Stomach (tissue), 9 donors: ENCODE measurements around the gene STEAP4. TPM values are rescaled to one million over a fixed set of nuclear protein-coding genes. Genes with fewer than 3 reads are reported as not detected.
"Not testable (repeated sequence)": the region's sequence is repeated elsewhere in the genome, so short reads cannot be mapped to it uniquely, and the experiment has no call there.

ENCODE experiments used
- DNase-seq, 2 donors: peaks; one replicate each; pipeline versions ENCODE4 v3.0.0 to v3.0.0-alpha.2; 2013 to 2019
- H3K27ac ChIP-seq, 5 donors: fragments of 200-600 bp in 4 of 5; sonication (generic) in 4 of 5; one replicate each; pipeline ENCODE4 v1.5.1; 2013 to 2019; ENCODE audit warnings: mild to moderate bottlenecking in 1 of 5, moderate library complexity in 1 of 5
- H3K27me3 ChIP-seq, 3 donors: fragments of 200-600 bp; sonication (generic); one replicate each; pipeline ENCODE4 v1.5.1; 2017 to 2019; ENCODE audit warnings: mixed run types in 1 of 3
- H3K36me3 ChIP-seq, 4 donors: fragments of 200-600 bp; sonication (generic); 1 replicate in 3 of 4; 2 replicates in 1 of 4; pipeline ENCODE4 v1.5.1; 2016 to 2019
- H3K4me1 ChIP-seq, 4 donors: fragments of 200-600 bp; sonication (generic); one replicate each; pipeline ENCODE4 v1.5.1; 2016 to 2019
- H3K4me3 ChIP-seq, 4 donors: fragments of 200-600 bp; sonication (generic) in 3 of 4; one replicate each; pipeline ENCODE4 v1.5.1; 2016 to 2019; ENCODE audit warnings: mild to moderate bottlenecking in 1 of 4
- H3K9me3 ChIP-seq, 4 donors: fragments of 200-600 bp; sonication (generic); one replicate each; pipeline ENCODE4 v1.5.1; 2016 to 2019
- EP300 ChIP-seq: sonication (generic); formaldehyde crosslinking; IDR thresholded peaks from one replicate; pipeline ENCODE4 v1.6.1; 2017; ENCODE audit warnings: antibody characterized with exemption
- POLR2A ChIP-seq, 4 donors: fragments of 450-650 bp; IDR thresholded peaks; one replicate each; pipeline ENCODE4 v1.6.1; 2016; ENCODE audit warnings: antibody characterized with exemption in 4 of 4, control low read depth in 2 of 4, mild to moderate bottlenecking in 1 of 4, moderate library complexity in 1 of 4
- POLR2AphosphoS5 ChIP-seq, 3 donors: sonication (generic); formaldehyde crosslinking; IDR thresholded peaks; one replicate each; pipeline ENCODE4 v1.6.1; 2016; ENCODE audit warnings: antibody characterized with exemption in 3 of 3
- WGBS, 5 donors: extraction: QIAGEN DNeasy Blood & Tissue Kit in 3 of 5; methylation state at CpG; one replicate each; pipeline versions ENCODE4 v1.1.5 to v1.1.7; 2013 to 2018; 5-methylcytosine and 5-hydroxymethylcytosine counted together
- intact Hi-C: fragments of 100-400 bp; cut with DNase I; formaldehyde crosslinking; loops from one replicate; pipeline ENCODE4 v1.15.1; 2023; ENCODE audit warnings: low total_unique reads
- polyA plus RNA-seq, 3 donors: library from polyadenylated mRNA; stranded (reverse); fragments of 200-250 nt; gene quantifications; one replicate each; pipeline ENCODE4 v1.2.3, GENCODE V29; 2013
- total RNA-seq, 5 donors: library from RNA; depleted of rRNA; stranded (reverse); fragments of >200 nt; gene quantifications; one replicate each; pipeline versions ENCODE4 v1.1.0 to v1.2.3, GENCODE V29; 2014 to 2016
- TF ChIP-seq, protein P1 (sequence below), 7 experiments: fragments of 450-650 bp in 4 of 7; fragments of 200-600 bp in 3 of 7; sonication (generic) in 3 of 7; IDR thresholded peaks; one replicate each; pipeline ENCODE4 v1.5.1; 2016 to 2019; ENCODE audit warnings: antibody characterized with exemption in 7 of 7, control low read depth in 2 of 7, mild to moderate bottlenecking in 1 of 7
- donor health status: healthy with polysubstance abuse.
- donor health status: Bipolar disorder and iron deficiency.
- donor health status: healthy.

STEAP4 gene
- total and polyA plus RNA-seq, 8 donors, result 1.5 to 14.5 (median 2.4) TPM

DNA sequence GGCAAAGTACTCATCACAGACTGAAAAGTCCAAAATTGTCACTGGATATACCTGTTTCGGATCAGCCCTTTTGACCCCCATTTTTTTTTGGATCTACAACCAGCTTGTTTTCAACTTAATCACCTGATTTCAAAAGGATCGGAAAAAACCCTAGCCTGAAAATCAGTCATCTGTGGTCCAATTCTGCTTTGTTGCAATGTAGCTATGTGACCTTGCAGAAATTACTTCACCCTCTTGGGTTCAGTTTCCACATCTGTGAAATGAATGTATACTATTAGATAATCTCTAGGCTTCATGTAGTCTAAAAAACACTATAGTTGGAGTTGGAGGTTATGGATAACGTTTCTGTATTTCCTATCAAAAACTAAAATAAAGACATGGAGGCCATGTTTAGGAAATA, 37.1 kb downstream of the STEAP4 start:
- WGBS, 5 donors, result 79 to 93% (median 91%) methylated on average over 3 of the region's 3 CpGs
- no peak overlapping the region for H3K27ac ChIP-seq
- H3K36me3 ChIP-seq, result no peaks in the 10 kb centered on the region
- no peaks in the 10 kb centered on the region for H3K9me3 ChIP-seq
- intact Hi-C loops, result no loop called here
- H3K4me1 ChIP-seq, result no peaks in the 10 kb centered on the region
- no peak overlapping the region for H3K4me3 ChIP-seq
- TF ChIP-seq, protein P1, sequence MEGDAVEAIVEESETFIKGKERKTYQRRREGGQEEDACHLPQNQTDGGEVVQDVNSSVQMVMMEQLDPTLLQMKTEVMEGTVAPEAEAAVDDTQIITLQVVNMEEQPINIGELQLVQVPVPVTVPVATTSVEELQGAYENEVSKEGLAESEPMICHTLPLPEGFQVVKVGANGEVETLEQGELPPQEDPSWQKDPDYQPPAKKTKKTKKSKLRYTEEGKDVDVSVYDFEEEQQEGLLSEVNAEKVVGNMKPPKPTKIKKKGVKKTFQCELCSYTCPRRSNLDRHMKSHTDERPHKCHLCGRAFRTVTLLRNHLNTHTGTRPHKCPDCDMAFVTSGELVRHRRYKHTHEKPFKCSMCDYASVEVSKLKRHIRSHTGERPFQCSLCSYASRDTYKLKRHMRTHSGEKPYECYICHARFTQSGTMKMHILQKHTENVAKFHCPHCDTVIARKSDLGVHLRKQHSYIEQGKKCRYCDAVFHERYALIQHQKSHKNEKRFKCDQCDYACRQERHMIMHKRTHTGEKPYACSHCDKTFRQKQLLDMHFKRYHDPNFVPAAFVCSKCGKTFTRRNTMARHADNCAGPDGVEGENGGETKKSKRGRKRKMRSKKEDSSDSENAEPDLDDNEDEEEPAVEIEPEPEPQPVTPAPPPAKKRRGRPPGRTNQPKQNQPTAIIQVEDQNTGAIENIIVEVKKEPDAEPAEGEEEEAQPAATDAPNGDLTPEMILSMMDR (IDR thresholded peaks at IDR 0.05), result no peak
- no peak for TF ChIP-seq POLR2A (IDR thresholded peaks at IDR 0.05)
- TF ChIP-seq POLR2AphosphoS5 (IDR thresholded peaks at IDR 0.05), result no peak
- no peak for TF ChIP-seq EP300
- no peak for DNase-seq
- H3K27me3 ChIP-seq, result no peaks in the 10 kb centered on the region

DNA sequence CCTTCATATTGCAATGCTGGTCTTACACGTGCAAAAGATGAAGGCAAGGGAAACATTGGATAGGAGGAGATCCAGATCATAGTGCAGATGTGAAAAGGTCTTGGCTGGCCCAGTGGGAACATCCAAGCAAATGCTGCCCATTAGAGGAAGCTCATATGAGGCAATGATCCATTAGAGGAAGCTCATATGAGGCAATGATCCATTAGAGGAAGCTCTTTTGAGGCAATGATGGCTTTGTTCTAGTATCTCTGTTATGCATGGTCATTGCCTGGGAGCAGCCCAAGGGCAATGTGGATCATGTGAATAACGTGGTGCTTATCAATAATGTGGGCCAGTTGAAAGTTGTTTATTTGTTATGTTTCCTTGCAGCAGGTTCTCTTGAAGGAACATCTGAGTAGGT, 37.8 kb downstream of the STEAP4 start:
- Histone ChIP-seq H3K27me3 (no peaks in the 10 kb centered on the region), H3K4me1 (no peaks in the 10 kb centered on the region), H3K27ac (no peak overlapping the region), H3K36me3 (no peaks in the 10 kb centered on the region), H3K4me3 (no peak overlapping the region), H3K9me3 (no peaks in the 10 kb centered on the region)
- WGBS, 5 donors, result 38 to 64% (median 51%) methylated on average over 2 of the region's 2 CpGs
- DNase-seq, result no peak
- TF ChIP-seq EP300 (no peak), POLR2A (IDR thresholded peaks at IDR 0.05) (no peak), POLR2AphosphoS5 (IDR thresholded peaks at IDR 0.05) (no peak)
- TF ChIP-seq, protein P1 (IDR thresholded peaks at IDR 0.05), result no peak
- intact Hi-C loops, result no loop called here

DNA sequence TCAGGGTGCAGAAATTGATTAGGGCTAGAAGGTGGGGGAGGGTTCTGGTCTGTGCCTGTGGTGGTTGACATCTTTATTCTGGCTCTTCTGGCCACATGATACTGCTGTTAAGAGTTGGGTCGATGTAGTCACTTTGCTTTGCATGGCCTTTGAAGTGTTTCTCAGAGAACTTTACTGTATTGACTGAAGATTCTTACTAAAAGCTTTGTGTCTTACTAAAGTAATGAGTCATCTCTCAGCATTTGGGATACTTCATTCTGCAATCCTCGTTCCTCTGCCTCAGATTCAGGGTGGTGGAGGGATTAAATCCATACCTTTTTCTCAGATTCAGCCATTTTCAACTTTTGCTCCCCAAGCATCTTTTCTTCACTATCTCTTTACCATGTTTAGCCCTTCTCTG, 38.6 kb downstream of the STEAP4 start:
- Histone ChIP-seq H3K9me3 (no peaks in the 10 kb centered on the region), H3K27ac (no peak overlapping the region)
- 67 to 84% (median 79%) methylated on average over 2 of the region's 2 CpGs for WGBS, 5 donors

DNA sequence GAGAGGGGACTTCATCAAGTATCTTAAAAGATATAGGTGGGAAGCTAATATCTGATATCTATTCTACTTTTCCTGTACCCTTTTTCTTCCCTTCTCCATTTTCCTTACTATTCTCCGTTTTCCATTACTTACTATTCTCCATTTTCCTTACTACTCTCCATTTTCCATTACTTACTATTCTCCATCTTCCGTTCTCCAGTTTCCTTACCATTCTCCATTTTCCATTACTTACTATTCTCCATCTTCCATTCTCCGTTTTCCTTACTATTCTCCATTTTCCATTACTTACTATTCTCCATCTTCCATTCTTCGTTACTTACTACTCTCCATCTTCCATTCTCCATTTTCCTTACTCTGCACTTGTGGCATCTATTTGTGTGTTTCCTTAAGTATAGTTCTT, 39.3 kb downstream of the STEAP4 start:
- Histone ChIP-seq H3K9me3 (no peaks in the 10 kb centered on the region), H3K4me1 (no peaks in the 10 kb centered on the region), H3K4me3 (no peak overlapping the region), H3K36me3 (no peaks in the 10 kb centered on the region), H3K27ac (no peak overlapping the region), H3K27me3 (no peaks in the 10 kb centered on the region)
- 94 to 97% (median 95%) methylated on average over 4 of the region's 4 CpGs for WGBS, 5 donors
- TF ChIP-seq POLR2A (IDR thresholded peaks at IDR 0.05), result no peak
- TF ChIP-seq EP300, result no peak
- TF ChIP-seq, protein P1 (IDR thresholded peaks at IDR 0.05), result no peak
- no peak for TF ChIP-seq POLR2AphosphoS5 (IDR thresholded peaks at IDR 0.05)
- intact Hi-C loops, result no loop called here
- no peak for DNase-seq

More for the DNA sequence above, 38.6 kb downstream of the STEAP4 start:
- H3K4me3 ChIP-seq, result no peak overlapping the region
- H3K4me1 ChIP-seq, result no peaks in the 10 kb centered on the region
- intact Hi-C loops, result no loop called here
- H3K27me3 ChIP-seq, result no peaks in the 10 kb centered on the region
- H3K36me3 ChIP-seq, result no peaks in the 10 kb centered on the region
- DNase-seq, result no peak
- TF ChIP-seq POLR2A (IDR thresholded peaks at IDR 0.05) (no peak), EP300 (no peak), POLR2AphosphoS5 (IDR thresholded peaks at IDR 0.05) (no peak)
- TF ChIP-seq, protein P1 (IDR thresholded peaks at IDR 0.05), result no peak

DNA sequence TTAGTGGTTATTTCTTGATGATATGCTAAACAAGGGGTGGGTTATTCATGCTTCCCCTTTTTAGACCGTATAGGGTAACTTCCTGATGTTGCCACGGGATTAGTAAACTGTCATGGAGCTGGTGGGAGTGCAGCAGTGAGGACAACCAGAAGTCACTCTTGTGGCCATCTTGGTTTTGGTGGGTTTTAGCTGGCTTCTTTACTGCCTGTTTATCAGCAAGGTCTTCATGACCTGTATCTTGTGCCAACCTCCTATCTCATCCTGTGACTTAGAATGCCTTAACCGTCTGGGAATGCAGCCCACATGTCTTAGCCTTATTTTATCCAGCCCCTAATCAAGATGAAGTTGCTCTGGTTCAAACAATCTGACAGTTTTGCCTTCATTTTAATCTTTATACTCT, 41.7 kb downstream of the STEAP4 start:
- 65 to 70% (median 67%) methylated on average over 3 of the region's 3 CpGs for WGBS, 5 donors
- intact Hi-C loops, result not testable (repeated sequence)

More for the DNA sequence above, 41.7 kb downstream of the STEAP4 start:
- H3K27ac ChIP-seq, H3K4me1 ChIP-seq, DNase-seq, H3K36me3 ChIP-seq, H3K4me3 ChIP-seq, H3K27me3 ChIP-seq, H3K9me3 ChIP-seq: not testable (repeated sequence)
